Stimulated activated CD4-positive, alpha-beta T cell treated with anti-CD3 and anti-CD28 coated beads, TNF-alpha, amount 100 ng/mL, for 4 hours (primary cell): Measurements from ENCODE around the gene MRE11.
"Not testable (repeated sequence)": the region's sequence is repeated elsewhere in the genome, so short reads cannot be mapped to it uniquely, and the experiment has no call there.

ENCODE experiments used
- DNase-seq, 3 experiments: peaks; one replicate each; pipeline ENCODE4 v3.0.0-alpha.2; 2020; ENCODE audit warnings: low read depth in 3 of 3

Gene MRE11

DNA sequence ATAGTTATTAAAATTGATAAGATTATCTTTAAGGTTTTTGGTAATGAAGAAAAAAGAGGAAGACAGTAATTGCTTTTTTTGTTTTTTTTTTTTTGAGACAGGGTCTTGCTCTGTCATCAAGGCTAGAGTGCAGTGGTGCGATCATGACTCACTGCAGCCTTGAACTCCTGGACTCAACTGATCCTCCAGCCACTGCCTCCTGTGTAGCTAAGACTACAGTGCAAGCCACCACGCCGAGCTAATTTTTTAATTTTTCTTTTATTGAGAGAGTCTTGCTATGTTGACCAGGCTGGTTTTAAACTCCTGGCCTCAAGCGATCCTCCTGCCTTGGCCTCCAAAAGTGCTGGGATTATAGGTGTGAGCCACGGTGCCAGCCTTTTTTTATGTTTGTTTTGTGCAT lies 12.9 kb upstream of the MRE11 start:
- DNase-seq = not testable (repeated sequence)

DNA sequence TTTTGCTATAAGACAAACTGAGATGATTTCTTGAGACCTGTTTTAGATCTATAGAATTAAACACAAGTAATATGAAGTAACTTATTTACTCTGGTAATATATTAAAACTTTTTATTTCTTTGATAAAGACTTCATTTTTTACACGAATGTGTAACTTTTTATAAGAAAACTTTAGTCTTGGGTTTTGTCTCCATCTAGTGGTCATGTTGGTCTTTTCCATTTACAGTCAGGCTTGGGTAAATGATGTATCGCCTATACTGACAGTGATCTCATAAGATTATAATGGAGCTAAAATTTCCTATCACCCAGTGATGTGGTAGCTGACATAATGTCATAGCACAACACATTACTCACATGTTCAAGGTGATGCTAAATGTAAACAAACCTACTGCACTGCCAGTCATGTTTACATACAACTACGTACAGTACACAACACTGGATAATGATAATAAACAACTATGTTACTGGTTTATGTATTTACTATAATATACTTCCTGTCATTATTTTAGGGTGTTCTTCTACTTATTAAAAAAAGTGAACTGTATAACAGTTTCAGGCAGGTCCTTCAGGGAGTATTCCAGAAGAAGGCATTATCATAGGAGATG lies 11.1 kb upstream of the MRE11 start:
- no peak for DNase-seq

DNA sequence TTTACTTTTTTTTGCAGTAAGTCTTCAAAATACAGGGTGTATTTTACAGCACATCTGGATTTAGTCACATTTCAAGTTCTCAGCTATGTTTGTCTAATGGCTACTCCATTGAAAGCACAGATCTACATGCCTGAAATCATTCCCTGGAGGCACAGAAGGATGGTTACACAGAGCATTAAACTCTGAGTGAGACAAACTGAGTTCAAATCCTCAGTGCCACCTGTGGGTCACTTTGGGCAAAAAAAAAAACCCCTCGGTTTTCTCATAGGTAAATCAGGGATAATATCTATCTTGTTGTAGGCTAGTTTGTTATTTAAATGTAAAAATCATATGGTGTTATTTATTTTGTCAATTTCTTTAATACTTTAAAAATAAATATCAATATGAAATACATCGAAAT lies 7.9 kb upstream of the MRE11 start:
- DNase-seq = no peak

DNA sequence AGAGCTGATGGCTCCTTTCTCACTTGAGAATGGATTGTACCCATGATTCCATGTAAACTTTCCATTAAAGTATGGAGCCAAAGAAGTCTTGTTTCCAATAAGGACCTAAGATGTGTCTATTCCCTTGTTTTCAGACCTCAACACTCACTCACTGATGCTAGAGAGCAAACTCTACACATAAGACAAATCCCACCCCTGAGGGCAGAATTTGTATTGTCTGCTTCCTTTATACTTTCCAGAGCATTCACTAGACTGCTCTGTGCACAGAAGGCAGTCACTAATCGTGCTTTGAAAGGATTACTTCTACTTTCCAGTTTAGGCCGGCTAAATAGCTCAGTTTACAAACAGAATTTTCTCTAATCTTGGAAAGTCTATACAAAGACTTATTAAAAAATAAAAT lies 6.5 kb upstream of the MRE11 start:
- DNase-seq = no peak

DNA sequence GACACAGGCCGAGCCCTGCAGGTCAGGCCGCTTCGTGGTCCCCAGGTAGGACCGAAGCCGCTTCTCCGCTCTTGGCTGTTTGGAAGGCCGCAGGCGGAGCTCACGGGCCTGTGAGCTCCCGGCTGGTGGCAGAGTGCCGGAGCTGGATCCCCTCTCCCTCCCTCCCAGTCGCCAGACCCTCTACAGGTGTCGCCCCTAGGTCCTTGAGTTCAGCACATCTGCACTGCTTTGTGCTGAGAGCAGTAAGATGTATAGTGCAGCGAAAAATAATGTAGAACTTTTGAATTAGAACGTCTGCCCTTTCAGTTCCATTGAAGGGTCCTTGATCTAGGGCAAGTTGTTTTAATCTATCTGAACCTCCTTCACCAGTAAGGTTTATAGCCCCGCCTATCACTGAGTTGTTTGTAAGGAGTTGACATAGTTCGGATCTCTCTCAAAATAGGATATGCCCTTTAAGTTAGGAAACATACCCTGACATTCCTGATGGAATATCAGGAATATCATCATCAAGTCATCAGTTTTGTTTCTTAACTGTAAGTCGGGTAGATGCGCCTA lies 559 bp upstream of the MRE11 start:
- DNase-seq = no peak

DNA sequence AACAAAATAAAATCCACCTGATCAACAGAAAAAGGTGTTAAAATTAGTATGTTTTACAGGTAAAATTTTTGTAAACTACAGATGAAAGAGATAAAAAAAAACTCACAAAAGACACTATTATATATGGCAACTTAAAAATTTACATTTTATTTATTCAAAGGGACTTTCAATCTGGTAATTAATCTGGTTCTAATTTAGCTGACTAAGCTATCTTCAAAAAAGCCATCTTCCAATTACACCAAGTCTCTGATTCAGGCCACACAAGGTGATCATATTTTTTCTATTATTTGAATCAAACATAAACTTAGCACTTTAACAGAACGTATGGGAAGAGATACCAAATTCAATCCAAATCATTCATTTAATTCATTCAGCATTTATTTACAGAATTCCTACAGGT lies 7.6 kb downstream of the MRE11 start:
- DNase-seq = no peak

DNA sequence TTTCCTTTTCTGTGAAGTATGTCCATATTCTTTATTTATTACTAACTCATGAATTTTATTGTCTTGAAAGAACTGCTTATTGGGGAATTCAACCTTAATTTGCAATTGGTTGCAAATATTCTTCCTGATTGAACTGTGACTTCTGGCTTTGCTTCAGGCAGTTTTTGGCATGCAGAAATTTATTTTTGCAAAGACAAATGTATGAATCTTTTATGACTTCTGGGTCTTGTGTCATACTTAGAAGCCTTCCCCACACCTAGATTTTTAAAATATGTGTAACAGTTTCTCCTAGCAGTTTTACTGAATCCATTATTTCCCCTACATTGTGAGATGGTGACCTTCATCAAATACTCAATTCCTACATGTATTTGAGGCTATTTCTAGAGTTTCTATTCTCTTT lies 12.3 kb downstream of the MRE11 start:
- no peak for DNase-seq

DNA sequence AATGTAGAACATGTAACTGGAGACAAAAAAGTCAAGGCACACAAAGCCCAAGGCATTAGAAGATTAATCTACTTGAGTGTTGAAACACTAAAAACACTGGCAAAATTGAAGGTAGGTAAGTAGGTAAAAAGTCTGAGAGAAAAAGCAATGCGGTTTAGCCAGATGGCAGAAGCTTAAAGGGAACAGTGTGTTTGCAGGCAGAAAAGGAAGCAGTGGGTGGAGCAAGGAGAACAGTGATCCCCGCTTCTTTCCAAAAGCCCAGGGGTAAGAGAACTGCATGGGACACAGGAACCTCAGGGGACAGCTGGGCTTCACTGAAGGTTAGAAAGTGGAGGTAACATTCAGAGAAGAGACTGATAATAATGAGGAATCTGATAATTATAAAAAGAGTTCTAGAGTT lies 16.0 kb downstream of the MRE11 start:
- no peak for DNase-seq

DNA sequence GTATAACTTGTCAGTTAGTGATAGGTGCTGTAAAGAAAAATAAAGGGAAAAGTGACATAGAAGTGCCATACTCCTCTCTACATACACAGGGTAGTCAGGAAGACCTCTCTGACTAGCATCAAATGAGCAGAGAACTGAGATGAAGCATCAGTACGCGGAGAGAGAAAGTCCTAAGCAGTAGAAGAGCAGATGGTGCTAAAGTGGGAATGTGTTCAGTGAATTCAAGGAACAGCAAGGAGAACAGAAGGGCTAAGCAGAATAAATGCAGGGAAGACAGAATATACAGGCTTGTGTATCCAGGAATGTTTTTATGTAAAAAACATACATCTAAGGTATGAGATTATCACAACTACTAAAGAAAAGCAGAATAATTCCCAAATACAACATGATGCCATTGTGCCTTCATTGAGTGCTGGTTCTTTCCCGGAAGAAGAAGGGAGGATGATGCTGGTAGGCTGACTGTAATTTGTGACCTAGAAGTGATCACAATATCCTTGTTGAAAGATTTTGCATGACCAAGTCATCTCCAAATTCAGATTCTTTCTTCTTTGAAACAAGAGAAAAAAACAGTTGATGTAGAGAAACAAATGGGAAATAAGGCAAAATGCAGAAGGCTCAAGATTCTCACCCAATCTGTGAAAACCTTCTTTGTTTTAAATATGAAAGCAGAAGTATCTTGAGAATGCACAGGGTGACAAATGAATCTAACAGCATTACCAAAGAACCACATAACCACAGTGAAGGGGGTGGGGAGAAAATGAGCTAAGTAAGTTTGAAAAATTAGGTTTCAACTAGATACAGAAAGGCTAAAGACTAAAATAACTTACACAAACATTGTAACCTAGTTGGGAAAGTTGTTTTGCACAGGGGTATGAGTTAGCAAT lies 20.5 kb downstream of the MRE11 start:
- DNase-seq = no peak

DNA sequence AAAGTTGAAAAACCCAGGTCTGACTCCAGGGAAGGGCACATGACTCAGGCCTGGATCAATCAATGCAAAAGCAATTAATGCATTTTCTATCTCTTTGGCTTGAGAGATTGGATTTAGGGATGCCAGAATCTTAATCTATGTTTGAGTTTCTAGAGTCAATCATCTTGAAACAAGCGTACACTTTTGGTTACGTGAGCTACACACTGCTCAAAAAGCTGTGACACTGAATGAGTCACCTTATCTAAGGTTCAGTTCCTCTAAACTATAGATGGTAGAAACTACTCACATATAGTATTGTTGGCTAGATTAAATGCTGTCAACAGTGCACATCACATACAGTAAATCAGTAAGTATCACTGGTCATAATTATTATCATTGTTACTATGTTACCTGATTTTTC lies 24.2 kb downstream of the MRE11 start:
- DNase-seq = no peak

DNA sequence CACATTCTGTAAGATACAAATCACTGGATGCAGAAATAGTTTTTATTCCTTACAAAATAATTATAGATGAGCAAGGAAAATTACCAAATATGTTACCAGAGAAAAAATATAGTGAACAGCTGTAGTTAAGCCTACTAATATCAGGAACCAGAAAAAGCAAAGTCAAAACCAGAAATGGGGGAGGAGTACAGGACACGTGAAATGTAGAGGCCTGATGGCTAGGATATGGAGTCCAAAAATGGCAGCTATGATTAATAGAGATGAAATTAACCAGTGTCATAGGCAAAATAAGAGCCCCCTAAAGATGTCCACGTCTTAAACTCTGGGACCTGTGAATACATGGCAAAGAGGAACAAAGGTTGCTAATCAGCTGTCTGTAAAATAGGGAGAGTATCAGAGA lies 34.1 kb downstream of the MRE11 start:
- no peak for DNase-seq

DNA sequence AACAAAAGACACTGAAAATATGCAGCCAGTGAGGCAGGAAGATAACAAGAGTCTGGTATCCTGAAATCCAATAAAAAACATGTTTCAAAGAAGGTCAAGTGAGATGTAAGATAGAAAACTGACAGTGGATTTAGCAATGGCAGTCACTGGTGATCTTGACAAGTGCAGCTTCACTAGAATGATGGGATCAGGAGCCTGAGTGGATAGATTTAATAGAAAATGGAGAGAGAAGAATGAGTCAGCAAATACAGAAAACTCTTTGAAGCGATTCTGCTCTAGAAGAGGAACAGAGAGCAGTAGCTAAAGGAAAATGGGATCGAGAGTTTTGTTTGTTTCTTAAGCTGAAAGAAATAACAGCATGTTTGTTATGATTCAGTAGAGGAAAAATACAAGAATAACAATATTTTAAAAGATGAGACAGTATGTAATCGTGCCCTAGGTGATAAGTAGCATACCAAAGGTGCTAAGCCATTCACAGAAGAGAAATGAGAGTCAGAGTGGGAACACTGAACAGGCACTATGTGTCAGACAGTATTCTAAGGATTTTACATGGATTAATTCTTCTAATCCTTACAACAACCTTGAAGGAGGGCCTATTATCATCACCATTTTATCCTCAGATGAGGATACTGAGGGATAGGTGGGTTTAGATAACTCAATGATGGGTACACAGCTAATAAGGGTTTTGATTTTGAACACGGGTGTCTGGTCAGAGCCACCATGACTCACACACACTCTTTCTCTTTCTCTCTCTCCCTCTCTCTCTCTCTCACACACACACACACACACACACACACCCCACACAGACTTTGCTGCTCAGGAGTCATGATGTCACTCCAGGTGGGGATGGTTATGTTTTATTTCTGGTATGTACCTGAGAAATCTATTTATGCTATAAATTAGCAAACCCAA lies 36.3 kb downstream of the MRE11 start:
- no peak for DNase-seq

DNA sequence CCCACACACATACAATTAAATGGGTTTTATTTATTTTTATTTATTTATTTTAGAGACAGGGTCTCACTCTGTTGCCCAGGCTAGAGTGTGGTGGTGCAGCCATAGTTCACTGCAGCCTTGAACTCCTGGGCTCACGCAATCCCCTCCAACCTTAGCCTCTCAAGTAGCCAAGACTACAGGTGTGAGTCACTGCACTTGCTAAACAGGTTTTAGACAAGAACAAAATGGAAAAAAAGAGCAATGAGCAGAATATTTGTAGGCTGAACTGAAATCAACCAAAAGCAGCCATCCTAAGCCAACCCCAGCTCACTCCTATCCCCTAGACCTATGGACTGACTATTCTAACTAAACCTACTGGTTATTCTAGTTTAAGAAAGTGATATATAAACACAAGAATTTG lies 37.8 kb downstream of the MRE11 start:
- no peak for DNase-seq

DNA sequence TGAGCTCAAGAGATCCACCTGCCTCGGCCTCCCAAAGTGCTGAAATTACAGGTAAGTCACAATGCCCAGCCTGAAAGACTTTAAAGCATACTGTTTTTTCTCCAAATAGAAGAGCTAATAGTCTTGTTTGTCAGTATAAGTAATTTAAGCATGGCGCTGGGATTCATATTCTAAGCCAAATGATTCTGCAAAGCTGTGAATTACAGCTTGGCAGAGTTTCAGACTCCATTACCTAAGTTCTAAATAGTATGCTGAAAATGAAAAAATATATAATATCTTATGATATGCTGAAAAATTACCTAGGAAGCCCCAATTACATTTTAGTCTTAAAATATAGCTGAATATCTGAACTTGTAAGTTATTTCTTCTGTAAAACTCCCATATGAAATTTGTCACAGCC lies 39.3 kb downstream of the MRE11 start:
- no peak for DNase-seq

DNA sequence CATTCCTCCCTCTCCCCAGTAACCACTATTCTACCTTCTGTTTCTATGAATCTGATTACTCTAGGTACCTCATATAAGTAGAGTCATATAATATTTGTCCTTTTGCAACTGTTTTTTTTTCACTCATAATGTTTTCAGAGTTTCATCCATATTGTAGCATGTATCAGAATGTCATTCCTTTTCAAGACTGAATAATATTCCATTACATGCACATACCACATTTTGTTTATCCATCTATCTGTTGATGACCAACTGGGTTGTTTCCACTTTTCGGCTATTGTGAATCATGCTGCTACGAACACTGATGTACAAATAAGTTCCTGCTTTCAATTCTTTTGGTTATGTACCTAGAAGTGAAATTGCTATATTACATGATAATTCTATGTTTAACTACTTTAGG lies 40.7 kb downstream of the MRE11 start:
- DNase-seq = no peak

DNA sequence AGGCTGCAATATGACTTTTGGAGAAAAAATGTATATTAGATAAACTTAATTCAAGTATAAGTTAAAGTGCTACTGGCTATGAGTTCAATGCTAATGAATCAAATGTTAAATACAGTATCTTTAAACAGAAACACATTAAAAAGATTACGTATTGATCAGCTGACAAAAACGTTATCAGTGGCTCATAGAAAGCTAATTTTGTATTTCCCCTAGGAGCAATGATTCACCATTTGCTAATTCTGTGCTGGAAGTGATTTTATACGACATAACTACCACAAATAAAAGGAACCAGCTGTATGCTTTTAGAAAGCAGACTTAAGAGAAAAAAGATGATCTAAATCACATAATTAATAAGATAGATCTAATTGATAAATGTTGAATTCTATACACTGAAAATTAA lies 43.6 kb downstream of the MRE11 start:
- DNase-seq = no peak

DNA sequence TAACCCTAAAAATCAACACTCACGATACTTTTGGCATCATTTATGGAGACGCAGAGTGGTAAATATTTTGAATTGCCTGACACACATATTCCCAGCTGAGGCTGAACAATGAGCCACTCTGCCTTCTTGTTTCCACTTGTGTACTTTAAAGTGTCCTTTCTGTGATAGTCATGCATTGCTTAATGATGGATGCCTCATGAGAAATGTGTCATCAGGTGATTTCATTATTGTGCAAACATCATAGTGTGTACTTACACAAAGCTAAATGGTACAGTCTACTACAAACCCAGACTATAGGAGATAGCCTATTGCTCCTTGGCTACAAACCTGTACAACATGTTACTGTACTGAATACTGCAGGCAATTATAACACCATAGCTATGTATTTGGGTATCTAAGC lies 44.2 kb downstream of the MRE11 start:
- no peak for DNase-seq

DNA sequence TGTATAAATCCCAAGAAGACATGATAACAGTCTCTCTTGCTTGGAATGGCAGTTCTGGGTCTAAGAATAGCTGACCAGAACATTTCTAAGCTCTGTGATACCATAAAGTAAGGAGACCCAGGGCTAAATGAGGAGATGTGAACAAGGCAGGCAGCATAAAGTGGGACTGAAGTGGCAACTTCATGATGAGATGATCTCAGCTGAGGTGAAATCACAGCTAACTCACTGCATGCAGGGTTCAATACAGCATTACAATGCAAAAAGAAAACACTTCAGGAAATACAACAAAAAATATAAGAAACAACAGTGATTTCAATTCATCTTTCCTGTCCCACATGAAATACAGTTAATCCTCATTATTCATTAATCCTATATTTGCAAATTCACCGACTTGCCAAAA lies 44.6 kb downstream of the MRE11 start:
- DNase-seq = no peak

DNA sequence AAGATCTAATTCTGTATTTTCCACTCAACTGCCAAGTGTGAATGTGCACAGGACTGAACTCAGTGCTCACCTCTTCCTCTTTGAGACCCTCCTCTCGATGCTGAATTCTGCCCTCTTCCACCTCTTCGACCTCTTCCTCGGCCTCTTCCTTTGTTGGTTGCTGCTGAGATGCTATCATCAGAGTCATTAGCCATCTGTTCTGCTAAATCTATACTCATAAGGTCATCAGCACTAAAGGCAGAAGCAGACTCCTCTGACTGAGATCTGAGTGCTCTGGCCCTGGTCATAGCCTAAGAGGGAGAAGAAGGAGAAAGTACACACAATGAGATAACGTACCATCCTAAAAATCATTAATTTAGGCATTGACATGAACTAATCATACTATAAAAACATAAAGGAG lies 46.5 kb downstream of the MRE11 start:
- DNase-seq = no peak

DNA sequence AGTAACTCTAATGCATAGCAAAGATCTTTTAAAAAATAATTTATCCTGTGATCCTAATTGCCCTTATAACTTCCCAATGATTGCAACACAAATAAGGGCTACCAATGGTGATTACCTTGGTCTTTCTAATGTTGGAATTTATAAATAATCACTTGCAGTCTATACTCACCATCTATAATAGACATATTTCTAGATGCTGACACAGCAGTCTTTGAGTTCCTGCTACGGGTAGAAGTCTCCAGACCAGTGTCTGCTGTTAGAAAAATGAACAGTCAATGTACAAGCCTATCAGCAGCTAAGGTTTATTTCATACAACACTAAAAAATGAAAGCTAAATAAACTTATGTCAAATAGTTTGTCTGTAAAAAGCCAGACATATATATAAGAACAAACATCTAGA lies 48.0 kb downstream of the MRE11 start:
- no peak for DNase-seq

DNA sequence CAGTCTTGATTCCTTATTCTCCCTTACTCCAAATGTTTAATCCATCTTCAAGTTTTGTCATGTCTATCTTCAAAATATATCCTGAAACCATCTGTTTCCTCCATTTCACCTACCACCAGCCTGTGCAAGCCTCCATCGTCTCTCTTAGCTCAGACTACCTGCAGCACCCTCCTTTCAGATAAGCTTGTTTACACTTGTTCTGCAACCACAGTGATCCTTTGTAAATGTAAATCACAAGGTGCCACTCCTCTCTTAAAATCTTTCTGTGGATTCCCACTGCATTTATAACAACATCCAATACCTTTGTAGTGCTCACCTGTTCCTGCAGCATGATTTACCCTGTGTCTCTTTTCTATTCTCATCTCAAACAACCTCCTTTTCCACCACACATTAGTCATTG lies 60.6 kb downstream of the MRE11 start:
- no peak for DNase-seq

DNA sequence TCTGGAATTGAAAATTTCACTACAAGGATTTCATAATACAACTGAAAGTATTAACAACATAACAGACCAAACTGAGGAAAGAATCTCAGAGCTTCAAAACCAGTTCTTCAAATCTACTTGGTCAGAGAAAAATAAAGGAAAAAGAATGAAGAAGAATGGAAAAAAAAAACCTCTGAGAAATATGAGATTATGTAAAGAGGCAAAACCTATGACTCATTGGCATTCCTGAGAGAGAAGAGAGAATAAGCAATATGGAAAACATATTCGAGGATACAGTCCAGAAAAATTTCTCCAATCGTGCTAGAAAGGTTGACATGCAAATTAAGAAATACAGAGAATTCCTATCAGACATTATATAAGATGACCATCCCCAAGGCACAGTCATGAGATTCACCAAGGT lies 69.0 kb downstream of the MRE11 start:
- DNase-seq = no peak
